ENCODE measurements around the gene GJB2. TPM values are rescaled to one million over a fixed set of nuclear protein-coding genes. Genes with fewer than 3 reads are reported as not detected.

GJB2 gene
- total RNA-seq, 1 donor from 2014 or later, result 3.7 TPM

DNA sequence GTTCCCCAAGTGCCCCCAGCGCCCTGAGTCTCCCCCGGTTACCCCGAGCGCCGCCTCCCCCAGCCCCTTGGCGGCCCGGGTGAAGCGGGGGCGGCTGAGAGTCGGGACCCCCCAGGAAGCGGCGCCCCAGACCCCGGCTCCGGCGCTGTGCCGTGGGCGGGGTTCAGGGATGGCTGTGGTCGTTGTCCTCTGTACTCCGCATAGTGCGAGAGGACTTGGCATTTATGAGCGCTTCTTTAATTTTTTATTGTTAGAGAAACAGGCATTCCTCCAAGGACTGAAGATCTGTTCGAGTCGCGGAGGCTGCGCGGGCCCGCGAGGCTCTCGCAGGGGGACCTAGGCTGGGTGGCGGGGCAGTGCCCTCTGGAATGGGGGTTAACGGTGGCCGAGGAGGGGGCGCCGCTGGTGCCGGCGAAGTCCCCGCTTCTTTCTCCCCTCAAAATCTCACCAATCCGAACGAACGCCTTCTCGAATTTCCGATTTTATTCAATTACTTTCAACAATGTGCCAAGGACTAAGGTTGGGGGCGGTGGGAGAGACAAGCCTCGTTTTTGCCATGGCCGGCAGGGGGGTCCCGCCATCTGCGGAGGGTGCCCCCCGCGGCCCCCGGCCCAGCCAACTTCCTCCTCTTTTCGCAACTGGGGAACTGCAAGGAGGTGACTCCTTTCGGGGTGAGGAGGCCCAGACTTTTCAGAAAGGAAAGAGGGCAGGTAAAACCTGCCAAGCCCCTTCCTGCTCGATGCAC is 596 bp upstream of the GJB2 start:
- intact Hi-C loops (cut with micrococcal nuclease), result no loop called here

DNA sequence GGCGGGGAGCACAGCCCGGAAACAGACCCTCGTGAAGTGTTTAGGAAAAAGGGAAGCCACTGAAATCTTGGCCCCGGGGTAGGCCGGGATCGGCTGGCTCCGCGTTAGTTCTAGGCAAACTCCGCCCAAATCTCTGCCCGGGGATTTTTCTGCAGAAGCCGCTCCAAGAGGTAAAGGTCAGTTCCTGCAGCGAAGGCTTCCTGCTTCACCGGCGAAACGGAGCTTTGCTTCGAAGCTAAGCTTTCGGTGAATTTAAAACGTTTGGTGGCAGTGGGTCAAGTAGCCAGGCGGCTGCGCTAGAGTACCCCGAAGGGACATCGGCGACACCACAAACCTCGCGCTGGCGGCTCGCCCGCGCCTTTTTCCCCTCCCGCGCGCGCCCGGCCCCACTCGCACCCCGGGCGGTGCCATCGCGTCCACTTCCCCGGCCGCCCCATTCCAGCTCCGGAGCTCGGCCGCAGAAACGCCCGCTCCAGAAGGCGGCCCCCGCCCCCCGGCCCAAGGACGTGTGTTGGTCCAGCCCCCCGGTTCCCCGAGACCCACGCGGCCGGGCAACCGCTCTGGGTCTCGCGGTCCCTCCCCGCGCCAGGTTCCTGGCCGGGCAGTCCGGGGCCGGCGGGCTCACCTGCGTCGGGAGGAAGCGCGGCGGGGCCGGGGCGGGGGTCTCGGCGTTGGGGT is 441 bp downstream of the GJB2 start:
- intact Hi-C loops (cut with micrococcal nuclease), result no loop called here

DNA sequence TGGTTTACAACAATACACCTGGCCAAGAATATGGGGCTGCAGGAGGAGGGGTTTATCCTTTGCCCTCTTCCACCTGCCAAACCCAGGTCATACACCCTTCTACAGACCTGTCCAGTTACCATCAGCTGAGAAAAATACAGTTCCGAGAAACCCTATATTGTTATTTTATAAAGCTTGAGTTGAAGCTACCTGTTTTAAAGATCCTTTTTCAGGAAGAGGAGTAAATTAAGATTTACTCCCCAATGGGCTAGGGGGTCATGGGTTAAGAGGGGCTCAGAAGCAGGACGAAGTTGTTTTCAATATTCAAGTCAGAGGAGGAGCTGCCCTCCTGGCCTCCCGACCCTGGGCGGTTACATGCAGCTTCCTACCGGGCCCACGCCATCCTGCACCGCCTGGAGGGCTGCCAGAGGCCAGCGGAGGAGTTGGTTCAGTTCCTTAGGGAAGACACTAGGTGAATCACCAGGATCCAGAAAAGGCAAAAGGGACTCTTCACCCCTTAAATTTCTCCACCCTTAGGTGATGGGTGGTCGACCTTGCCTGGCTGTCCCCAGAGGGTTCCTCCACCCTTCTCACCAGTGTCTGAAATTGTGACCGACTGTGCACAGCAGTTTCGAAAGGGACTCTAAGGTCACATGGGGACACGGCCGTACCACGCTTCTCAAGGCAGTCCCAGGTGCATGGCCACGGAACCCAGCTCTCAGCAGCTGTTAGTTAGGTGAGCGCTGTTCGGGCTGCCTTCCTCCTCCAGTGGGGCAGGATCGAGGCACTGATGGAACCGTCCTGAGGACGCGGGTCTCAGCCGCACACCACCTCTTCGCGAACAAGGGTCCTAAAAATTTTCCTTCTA is 1.2 kb downstream of the GJB2 start:
- intact Hi-C loops (cut with micrococcal nuclease), result no loop called here

DNA sequence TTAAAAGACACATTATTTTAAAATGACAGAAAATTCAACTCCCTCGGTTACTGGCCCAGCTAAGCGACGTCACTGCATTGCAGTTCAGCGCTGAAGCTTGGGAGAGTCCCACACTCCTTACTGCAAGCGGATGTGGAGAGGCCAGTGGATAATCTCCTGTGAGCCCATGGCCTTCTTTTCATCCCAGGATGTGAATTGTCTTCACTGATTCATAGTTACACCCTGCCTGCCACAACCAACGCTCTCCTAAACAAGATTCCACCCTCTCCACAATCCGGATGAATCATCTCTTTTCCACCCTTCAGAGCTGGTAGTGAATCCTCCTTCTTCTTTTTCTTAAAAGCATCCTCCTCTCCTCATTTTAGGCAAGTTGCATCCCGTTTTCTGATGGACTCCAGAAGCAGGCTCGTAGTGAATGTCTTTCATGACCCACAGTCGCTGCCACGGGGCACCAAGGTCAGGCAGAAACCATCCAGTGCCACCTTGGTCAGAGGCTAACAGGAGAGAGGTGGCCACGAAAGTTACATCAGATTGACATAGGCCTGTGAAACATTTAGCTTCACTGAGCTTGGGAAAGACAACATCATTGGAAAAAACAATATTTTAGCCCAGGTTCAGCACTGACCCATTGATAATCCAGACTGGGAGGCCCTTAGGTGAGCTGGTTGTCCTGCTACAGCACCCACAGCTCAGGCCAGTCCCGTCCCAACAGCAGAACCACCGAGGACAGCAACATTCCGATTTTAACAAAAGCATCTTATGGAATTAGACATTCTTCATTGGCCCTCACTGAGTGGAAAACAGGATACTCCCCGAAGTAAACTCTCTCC is 2.0 kb downstream of the GJB2 start:
- intact Hi-C loops (cut with micrococcal nuclease), result no loop called here

DNA sequence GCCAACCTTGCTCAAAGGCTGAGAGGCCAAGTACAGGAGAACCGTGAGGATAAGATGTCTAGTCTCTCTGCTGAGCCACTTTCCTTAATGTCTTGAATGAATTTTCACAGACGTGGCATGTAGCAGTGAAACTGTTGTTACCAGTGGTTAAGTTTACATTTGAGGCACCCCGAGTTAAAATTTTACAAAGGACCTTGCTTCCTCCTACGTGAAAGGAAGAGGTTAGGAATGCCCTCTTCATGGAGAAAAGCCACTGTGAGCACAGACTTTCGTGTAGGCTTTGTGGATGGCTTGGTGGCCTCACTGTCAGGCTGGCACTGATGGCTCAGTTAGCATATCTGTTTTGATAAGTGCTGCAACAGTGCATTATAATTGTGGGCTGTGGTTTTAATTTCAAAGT is 2.7 kb downstream of the GJB2 start:
- intact Hi-C loops (cut with micrococcal nuclease), result no loop called here

DNA sequence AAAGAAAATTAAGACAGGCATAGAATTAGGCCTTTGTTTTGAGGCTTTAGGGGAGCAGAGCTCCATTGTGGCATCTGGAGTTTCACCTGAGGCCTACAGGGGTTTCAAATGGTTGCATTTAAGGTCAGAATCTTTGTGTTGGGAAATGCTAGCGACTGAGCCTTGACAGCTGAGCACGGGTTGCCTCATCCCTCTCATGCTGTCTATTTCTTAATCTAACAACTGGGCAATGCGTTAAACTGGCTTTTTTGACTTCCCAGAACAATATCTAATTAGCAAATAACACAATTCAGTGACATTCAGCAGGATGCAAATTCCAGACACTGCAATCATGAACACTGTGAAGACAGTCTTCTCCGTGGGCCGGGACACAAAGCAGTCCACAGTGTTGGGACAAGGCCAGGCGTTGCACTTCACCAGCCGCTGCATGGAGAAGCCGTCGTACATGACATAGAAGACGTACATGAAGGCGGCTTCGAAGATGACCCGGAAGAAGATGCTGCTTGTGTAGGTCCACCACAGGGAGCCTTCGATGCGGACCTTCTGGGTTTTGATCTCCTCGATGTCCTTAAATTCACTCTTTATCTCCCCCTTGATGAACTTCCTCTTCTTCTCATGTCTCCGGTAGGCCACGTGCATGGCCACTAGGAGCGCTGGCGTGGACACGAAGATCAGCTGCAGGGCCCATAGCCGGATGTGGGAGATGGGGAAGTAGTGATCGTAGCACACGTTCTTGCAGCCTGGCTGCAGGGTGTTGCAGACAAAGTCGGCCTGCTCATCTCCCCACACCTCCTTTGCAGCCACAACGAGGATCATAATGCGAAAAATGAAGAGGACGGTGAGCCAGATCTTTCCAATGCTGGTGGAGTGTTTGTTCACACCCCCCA is 3.8 kb downstream of the GJB2 start:
- intact Hi-C loops (cut with micrococcal nuclease), result no loop called here

DNA sequence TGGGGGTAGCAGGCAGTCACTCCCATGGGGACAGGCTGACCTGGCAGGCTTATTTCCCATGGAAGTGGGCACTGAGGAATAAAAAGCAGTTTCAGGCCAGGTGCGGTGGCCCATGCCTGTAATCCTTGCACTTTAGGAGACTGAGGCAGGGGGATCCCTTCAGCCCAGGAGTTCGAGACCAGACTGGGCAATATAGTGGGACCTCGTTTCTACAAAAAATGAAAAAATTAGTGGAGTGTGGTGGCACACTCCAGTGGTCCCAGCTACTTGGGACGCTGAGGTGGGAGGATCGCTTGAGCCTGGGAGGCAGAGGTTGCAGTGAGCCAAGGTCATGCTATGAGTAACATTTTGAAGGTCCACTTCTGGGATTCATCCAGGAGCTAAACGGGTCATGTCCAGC is 6.0 kb downstream of the GJB2 start:
- intact Hi-C loops (cut with micrococcal nuclease), result no loop called here

DNA sequence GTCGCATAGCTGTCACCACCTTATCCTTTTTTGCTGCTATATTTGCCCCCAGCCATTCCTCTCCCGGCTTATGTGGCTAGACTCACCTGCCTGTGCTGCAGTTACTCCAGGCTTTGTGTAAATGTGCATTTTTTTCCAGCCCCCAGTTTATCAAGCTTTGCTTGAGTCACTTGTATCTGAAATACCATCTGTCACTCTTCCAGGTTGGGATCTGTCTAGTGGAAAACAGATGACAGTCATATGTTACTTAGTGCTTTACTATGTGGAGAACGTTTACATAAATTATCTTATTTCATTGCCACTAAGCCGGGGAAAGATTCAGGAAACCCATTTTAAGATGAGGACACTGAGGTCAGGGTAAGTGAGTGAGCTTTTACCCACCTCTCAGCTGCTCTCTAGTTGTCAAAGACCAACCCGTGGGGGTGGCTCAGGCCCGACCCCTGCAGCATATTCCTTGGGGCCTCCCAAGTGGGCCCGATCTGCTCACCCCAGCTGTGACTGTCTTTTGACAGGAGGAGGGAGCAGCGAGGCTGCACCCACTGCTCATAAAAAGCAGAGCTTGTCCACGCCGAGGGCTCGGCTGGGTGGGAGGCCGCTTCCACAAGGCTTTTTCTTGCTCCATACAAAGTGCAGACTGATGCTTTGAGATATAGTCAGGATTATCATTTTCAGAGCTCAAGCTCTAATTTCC is 7.2 kb downstream of the GJB2 start:
- intact Hi-C loops (cut with micrococcal nuclease), result no loop called here

DNA sequence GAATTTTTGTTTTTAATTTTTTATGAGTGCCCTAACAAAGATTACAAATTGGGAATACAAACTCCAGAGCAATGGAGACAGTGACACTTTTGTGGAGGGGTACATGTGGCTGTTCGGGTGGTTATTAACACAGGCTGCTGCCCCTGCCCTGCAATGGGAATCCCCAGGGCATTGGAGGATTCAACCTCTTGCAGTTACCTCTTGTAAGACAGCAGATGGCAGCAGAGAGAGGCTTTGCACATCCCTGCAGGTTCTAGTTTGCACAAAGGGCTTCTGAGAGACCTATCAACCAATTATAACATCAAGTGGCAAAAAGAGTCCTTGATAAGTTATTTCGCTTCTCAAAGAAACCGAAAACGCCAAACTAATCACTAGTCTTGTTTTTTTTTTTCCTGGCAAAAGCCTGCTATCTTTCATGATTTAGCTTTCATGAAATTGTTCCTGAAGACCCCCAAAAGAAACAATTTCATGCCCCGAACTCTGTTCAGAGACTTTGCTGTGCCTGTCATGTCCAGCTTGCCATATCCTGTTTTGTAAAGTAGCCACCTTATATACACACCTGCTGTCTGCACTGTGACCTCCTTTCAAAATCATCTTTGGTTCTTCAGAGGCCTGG is 10.4 kb downstream of the GJB2 start:
- intact Hi-C loops (cut with micrococcal nuclease), result loop anchor here (1.0 to 5.0 kb wide), 3 partner anchors 307 to 742 kb away; no protein-coding TSS in a partner anchor

DNA sequence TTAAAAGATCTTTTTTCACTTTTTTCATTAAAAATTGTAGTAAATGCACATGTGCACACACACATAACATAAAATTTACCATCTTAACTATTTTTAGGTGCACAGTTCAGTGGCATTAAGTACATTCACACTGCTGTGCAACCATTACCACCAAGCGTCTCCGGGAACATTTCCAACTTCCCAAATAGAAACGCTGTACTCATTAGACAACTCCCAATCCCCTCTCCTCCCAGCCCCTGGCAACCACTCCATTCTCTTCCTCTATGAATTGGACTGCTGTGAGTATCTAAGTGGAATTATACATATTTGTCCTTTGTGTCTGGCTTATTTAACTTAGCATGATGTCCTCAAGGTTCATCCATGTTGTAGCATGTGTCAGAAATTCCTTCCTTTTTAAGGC is 11.6 kb downstream of the GJB2 start:
- intact Hi-C loops (cut with micrococcal nuclease), result loop anchor here (5.0 kb wide), 1 partner anchor 646 kb away; no protein-coding TSS in a partner anchor

DNA sequence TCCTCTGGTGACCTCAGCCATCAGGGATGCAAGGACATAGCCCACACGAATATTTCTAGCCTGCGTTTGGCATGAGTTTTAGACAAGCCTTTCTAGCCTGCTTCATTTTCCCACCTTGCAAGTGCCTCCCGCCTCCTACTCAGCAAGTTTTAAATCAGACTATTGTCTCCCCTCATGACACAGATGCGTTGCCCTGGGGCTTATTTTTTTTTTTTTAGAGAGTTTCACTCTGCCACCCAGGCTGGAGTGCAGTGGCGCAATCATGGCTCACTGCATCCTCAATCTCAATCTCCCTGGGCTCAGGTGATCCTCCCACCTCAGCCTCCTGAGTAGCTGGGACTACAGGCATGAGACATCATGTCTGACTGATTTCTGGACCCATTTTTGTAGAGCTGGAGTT is 14.6 kb downstream of the GJB2 start:
- intact Hi-C loops (cut with micrococcal nuclease), result no loop called here

DNA sequence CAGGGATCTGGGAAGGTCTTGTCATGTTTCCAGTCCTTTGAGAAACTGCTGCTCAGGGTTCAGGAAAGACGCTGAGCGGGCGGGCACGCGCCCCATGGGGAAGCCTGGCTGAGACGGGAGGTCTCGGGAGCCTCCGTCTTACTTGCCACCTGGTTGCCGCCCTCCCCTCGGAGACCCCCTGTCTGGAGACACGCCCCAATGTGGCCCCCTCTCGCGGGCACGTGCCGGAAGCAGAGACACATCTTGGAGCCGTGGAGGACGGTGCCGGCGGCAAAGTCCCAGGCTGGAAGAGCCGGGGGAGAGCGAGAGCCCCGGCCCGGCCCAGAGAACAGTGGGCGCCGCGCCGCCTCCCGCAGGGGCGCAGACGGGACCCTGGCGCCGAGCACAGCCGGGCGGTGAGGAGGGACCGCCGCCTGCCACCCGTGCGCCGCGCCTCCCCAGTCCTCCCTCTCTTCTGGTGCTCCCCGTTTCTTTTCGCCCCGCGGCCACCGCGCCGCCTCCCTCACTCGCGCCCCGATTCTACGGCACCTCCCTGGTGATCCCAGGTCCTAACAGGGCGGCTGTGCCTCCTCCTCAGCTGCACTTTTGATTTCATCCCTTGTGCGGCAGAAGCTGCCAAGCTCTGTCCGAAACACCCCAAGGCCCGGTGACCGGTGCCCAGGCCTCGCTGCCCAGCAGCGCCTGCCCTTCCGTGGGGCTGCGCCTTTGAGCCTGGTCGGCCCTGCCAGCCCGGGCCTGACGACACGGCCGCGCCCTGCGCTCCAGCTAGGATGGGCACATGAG is 15.5 kb downstream of the GJB2 start:
- intact Hi-C loops (cut with micrococcal nuclease), result no loop called here

DNA sequence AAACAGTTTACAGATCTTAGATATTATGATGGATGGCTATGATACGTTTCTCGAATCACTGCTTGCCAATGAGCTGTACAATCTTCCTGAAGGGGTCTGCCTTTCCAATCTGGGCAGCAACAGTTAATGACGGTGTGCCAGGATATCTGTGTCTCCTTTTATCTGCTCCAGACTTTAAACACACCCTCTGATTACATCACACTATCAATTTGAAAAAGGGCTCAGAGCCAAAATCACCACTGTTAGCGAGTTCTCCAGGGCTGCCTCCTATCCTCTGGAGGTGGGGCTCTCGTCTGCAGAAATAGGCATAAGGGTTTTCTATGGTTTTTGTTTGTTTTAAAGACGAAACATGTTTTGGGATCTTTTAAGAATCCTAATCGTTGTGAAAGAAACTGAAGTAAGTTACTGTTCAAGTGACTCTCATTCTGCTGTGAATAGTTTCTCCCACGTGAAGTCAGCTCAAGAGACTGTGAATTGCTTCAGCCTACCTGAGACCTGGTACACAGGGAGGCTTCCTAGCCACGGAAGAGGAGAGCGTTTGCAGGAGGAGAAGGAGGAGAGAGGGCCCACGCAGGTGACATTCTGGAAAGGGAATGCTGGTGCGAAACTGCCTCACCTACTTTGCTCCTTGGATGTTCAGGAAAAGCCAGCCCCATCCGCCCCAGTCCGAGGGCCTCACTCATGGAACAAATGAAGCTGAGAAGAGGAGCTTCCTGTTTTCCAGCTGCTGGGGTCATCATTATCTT is 16.7 kb downstream of the GJB2 start:
- intact Hi-C loops (cut with micrococcal nuclease), result no loop called here

DNA sequence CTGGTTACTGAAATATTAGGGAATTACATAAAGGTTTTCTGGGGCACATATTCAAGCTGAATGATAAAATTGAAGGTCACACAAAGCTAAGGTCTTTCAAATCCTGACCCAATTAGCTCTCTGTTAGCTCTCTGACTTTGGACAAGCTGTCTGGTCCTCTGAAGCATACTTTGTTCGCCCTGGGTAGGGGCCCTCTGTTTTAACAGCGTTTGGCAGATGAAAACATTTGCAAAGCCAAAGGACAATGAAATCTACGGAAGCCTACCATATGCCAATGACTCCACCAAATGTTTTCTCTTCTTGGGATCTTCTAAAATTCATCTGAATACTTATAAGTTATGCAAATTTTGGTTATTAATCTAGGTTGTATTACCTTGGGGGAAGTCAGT is 17.3 kb downstream of the GJB2 start:
- intact Hi-C loops (cut with micrococcal nuclease), result no loop called here

DNA sequence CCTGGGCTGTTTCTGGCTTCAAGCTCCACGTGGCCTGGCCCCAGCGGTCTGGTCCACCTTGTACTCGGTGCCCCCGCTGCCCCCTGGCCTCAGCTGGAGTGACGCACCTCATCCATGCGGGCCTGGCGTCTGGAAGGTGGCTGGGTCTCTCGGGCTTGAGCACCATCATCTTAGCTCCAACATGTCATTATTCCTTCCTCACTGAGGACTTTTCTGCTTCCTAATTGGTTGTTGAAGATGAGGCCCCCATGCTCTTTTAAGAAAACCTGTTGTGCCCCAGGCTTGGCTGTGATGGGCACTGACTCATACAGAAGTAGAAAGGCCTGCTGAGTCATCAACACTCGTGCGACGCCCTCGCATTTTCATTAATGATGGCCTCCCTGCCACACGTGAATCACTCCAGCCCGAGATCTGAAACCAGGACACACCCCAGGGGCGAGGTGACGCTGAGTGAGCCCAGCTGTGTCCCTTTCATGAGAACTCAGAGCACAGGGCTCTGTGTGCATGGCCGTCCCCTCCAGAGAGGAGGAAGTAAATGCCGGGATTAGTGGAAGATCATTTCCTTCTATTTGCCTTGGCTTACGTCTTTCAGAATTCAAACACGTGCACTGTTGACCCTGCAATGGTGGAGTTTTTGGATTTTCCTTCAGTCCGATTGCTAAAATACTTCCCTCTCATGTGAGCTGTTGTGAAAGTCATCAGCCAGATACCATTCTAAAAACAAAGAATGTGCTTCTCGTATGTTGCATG is 17.9 kb downstream of the GJB2 start:
- intact Hi-C loops (cut with micrococcal nuclease), result no loop called here

DNA sequence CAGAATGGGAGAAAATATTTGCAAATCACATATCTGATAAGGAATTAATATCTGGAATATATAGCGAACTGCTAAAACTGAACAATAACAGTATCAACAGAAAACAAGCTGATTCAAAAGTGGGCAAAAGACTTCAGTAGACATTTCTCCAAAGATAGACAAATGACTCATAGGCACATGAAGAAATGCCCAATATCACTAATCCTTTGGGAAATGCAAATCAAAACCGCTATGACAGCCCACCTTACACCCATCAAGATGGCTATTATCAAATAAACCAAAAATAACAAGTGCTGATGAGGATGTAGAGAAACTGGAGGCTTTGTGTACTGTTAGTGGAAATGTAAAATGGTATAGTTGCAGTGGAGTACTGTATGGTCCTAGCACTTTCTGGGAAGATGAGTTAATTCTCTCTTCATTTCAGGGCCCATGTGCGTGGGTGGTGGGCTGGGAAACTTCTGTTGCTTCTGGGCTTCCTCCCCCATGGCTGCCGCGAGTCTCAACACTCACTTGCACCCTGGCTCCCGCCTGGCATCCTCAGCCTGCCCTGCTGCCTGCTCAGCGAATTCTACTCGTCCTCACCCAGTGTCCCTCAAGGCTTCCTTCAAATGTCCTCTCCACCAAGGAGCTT is 19.5 kb downstream of the GJB2 start:
- intact Hi-C loops (cut with micrococcal nuclease), result no loop called here

Data from T-helper 2 cell treated with Interferon-gamma antibody and Interleukin-4, amounts not matched to agents 100 ng/mL and 5 ng/mL, for 36 hours (primary cell).